Activated T-cell treated with anti-CD3 and anti-CD28 coated beads for 48 hours (primary cell): Measurements from ENCODE around the gene MVB12B.
"Not testable (repeated sequence)": the region's sequence is repeated elsewhere in the genome, so short reads cannot be mapped to it uniquely, and the experiment has no call there.

Experiments used
- DNase-seq: peaks from one replicate; pipeline ENCODE4 v3.0.0-alpha.2; 2020; ENCODE audit warnings: low read depth

The MVB12B gene

GRCh38 chr9:126474206-126474765, 147.7 kb downstream of the MVB12B start:
- no peak for DNase-seq

GRCh38 chr9:126474786-126475485, 148.3 kb downstream of the MVB12B start:
- DNase-seq, result no peak

- DNase-seq, result no peak
These were observed 149.4 kb downstream of the MVB12B start for GRCh38 chr9:126475933-126476555.

GRCh38 chr9:126477432-126477831, 150.8 kb downstream of the MVB12B start:
- not testable (repeated sequence) for DNase-seq

- no peak for DNase-seq
These were observed 151.8 kb downstream of the MVB12B start for GRCh38 chr9:126478216-126478981.

GRCh38 chr9:126479515-126479914, 152.9 kb downstream of the MVB12B start:
- DNase-seq, result no peak

- DNase-seq, result no peak
These were observed 154.2 kb downstream of the MVB12B start for GRCh38 chr9:126480813-126481212.

GRCh38 chr9:126481862-126482261, 155.2 kb downstream of the MVB12B start:
- DNase-seq, result no peak

GRCh38 chr9:126482361-126483044, 155.9 kb downstream of the MVB12B start:
- DNase-seq, result no peak

- DNase-seq, result no peak
These were observed 156.9 kb downstream of the MVB12B start for GRCh38 chr9:126483468-126484073.

- no peak for DNase-seq
These were observed 159.0 kb downstream of the MVB12B start for GRCh38 chr9:126485662-126486061.

- no peak for DNase-seq
These were observed 159.6 kb downstream of the MVB12B start for GRCh38 chr9:126486276-126486675.

GRCh38 chr9:126487856-126488255, 161.2 kb downstream of the MVB12B start:
- no peak for DNase-seq

- no peak for DNase-seq
These were observed 161.7 kb downstream of the MVB12B start for GRCh38 chr9:126488310-126488709.

GRCh38 chr9:126488881-126489404, 162.3 kb downstream of the MVB12B start:
- DNase-seq, result no peak

GRCh38 chr9:126489581-126490213, 163.1 kb downstream of the MVB12B start:
- DNase-seq, result no peak

- no peak for DNase-seq
These were observed 163.6 kb downstream of the MVB12B start for GRCh38 chr9:126490214-126490631.

GRCh38 chr9:126490871-126491567, 164.4 kb downstream of the MVB12B start:
- DNase-seq, result no peak

- no peak for DNase-seq
These were observed 164.9 kb downstream of the MVB12B start for GRCh38 chr9:126491568-126491879.

- DNase-seq, result no peak
These were observed 165.3 kb downstream of the MVB12B start for GRCh38 chr9:126491949-126492348.
